IMR-90 (cell line): Measurements from ENCODE around the gene GCGR. TPM values are rescaled to one million over a fixed set of nuclear protein-coding genes. Genes with fewer than 3 reads are reported as not detected.

Source experiments
- ATAC-seq: fragments of 200-7000 bp; cut with Tn5 transposase; 2 replicates; pipeline ENCODE4 v1.9.1; 2020; ENCODE audit warnings: low read depth, mild to moderate bottlenecking, moderate library complexity
- BruUV-seq: library from RNA; stranded (reverse); fragments of 400-500 nt; replicated peaks from 2 replicates; lab custom pipeline; 2021; lab: Mats Ljungman, UMichigan
- CTCF ChIA-PET: fragments of 300-600 bp; formaldehyde crosslinking; extraction: SDS; loops from one replicate; lab custom pipeline; 2021; ENCODE audit warnings: antibody characterized with exemption; lab: Yijun Ruan, JAX
- POLR2A ChIA-PET: fragments of 300-600 bp; sonication (Branson Sonifier 250); formaldehyde crosslinking; loops from one replicate; lab custom pipeline; 2022; ENCODE audit warnings: antibody characterized with exemption; ENCODE audit not compliant: unreplicated experiment; lab: Charles Lee
- DNase-seq: peaks from one replicate; pipeline ENCODE4 v3.0.0; 2013
- H2AFZ ChIP-seq: replicated peaks from 2 replicates; pipeline ENCODE3; 2013; ENCODE audit warnings: low read length, mild to moderate bottlenecking; ENCODE audit not compliant: poor library complexity
- H2AK5ac ChIP-seq: 2 replicates; pipeline ENCODE4 v1.6.1; 2013; ENCODE audit warnings: low read depth, low read length, inconsistent platforms
- H2AK9ac ChIP-seq: replicated peaks from 2 replicates; pipeline ENCODE3; 2013; ENCODE audit warnings: mild to moderate bottlenecking, low read depth, low read length, moderate library complexity; ENCODE audit not compliant: poor library complexity
- H2BK120ac ChIP-seq: 2 replicates; pipeline ENCODE4 v1.6.1; 2013; ENCODE audit warnings: low read depth, low read length, inconsistent platforms
- H2BK15ac ChIP-seq: 3 replicates; pipeline ENCODE4 v1.6.1; 2013; ENCODE audit warnings: low read depth, low read length, inconsistent platforms
- H2BK20ac ChIP-seq: 2 replicates; pipeline ENCODE4 v1.6.1; 2013; ENCODE audit warnings: low read depth, mild to moderate bottlenecking, inconsistent platforms, low read length, moderate library complexity
- H2BK5ac ChIP-seq: 2 replicates; pipeline ENCODE4 v1.6.1; 2013; ENCODE audit warnings: mild to moderate bottlenecking, low read depth, low read length, inconsistent platforms; ENCODE audit not compliant: poor library complexity, severe bottlenecking
- H3K14ac ChIP-seq: replicated peaks from 2 replicates; pipeline ENCODE4 v1.6.1; 2013; ENCODE audit warnings: low read depth, low read length, inconsistent platforms
- H3K18ac ChIP-seq: 2 replicates; pipeline ENCODE4 v1.6.1; 2013; ENCODE audit warnings: low read depth, low read length, control low read depth
- H3K23ac ChIP-seq: 2 replicates; pipeline ENCODE4 v1.6.1; 2013; ENCODE audit warnings: low read depth, low read length, inconsistent platforms
- H3K27ac ChIP-seq: 2 replicates; pipeline ENCODE4 v1.5.1; 2013; ENCODE audit warnings: mild to moderate bottlenecking, control low read depth, low read length; ENCODE audit not compliant: insufficient read depth
- H3K27me3 ChIP-seq: 2 replicates; pipeline ENCODE4 v1.6.1; 2013; ENCODE audit warnings: low read length; ENCODE audit not compliant: control insufficient read depth, insufficient read depth
- H3K36me3 ChIP-seq: 2 replicates; pipeline ENCODE4 v1.6.1; 2013; ENCODE audit warnings: low read length, mixed read lengths; ENCODE audit not compliant: control insufficient read depth, insufficient read depth
- H3K4ac ChIP-seq: 2 replicates; pipeline ENCODE4 v1.6.1; 2013; ENCODE audit warnings: low read depth, low read length, inconsistent platforms
- H3K4me1 ChIP-seq: 2 replicates; pipeline ENCODE4 v1.6.1; 2013; ENCODE audit warnings: low read length, mixed read lengths; ENCODE audit not compliant: control insufficient read depth, insufficient read depth
- H3K4me2 ChIP-seq: 2 replicates; pipeline ENCODE4 v1.6.1; 2013; ENCODE audit warnings: low read depth, mild to moderate bottlenecking, control low read depth, low read length, moderate library complexity
- H3K4me3 ChIP-seq: 2 replicates; pipeline ENCODE4 v1.5.1; 2013; ENCODE audit warnings: low read depth, mild to moderate bottlenecking, control low read depth, low read length, moderate library complexity; ENCODE audit not compliant: insufficient read depth
- H3K56ac ChIP-seq: 2 replicates; pipeline ENCODE4 v1.6.1; 2013; ENCODE audit warnings: low read length, inconsistent platforms; ENCODE audit not compliant: insufficient read depth; ENCODE audit errors: extremely low read depth
- H3K79me1 ChIP-seq, 2 experiments: 2 replicates each; pipeline ENCODE4 v1.6.1; 2013; ENCODE audit warnings: low read length in 2 of 2, inconsistent platforms in 1 of 2, low read depth in 1 of 2
- H3K9ac ChIP-seq: 2 replicates; pipeline ENCODE4 v1.6.1; 2013; ENCODE audit warnings: low read depth, low read length, control low read depth
- H3K9me1 ChIP-seq: 2 replicates; pipeline ENCODE4 v1.6.1; 2013; ENCODE audit warnings: low read length, inconsistent platforms; ENCODE audit not compliant: insufficient read depth
- H3K9me3 ChIP-seq: 2 replicates; pipeline ENCODE4 v1.6.1; 2013; ENCODE audit warnings: low read length; ENCODE audit not compliant: control insufficient read depth, insufficient read depth
- H4K20me1 ChIP-seq: 2 replicates; pipeline ENCODE4 v1.6.1; 2013; ENCODE audit warnings: low read length, inconsistent platforms; ENCODE audit not compliant: insufficient read depth
- H4K5ac ChIP-seq: 2 replicates; pipeline ENCODE4 v1.6.1; 2013; ENCODE audit warnings: mild to moderate bottlenecking, low read depth, low read length, control low read depth
- H4K8ac ChIP-seq, 2 experiments: 2 replicates each; pipeline ENCODE4 v1.6.1; 2013; ENCODE audit warnings: low read depth in 2 of 2, low read length in 2 of 2, control low read depth in 1 of 2, inconsistent platforms in 1 of 2
- H4K91ac ChIP-seq: 2 replicates; pipeline ENCODE4 v1.6.1; 2013; ENCODE audit warnings: low read depth, low read length, inconsistent platforms; ENCODE audit not compliant: insufficient read depth
- MAFK ChIP-seq: IDR thresholded peaks from 2 replicates; pipeline ENCODE4 v1.6.1; 2012; ENCODE audit warnings: low read depth, low read length, improper control_type of control experiment
- WGBS, 2 experiments: methylation state at CpG; one replicate each; pipeline versions ENCODE4 v1.1.5 to v1.1.7; 2013; ENCODE audit warnings: missing lambda C conversion rate in 2 of 2; ENCODE audit not compliant: insufficient read length in 1 of 2; ENCODE audit errors: extremely low coverage in 2 of 2; 5-methylcytosine and 5-hydroxymethylcytosine counted together
- dilution Hi-C: fragments of 300-500 bp; cut with HindIII; formaldehyde crosslinking; loops from one replicate; pipeline ENCODE4 v1.14.3; 2018; ENCODE audit warnings: low sequenced_read_pairs; ENCODE audit not compliant: unreplicated experiment
- in situ Hi-C: fragments of 300-500 bp; cut with MboI; formaldehyde crosslinking; loops from 3 replicates; pipeline ENCODE4 v1.14.3; 2019; ENCODE audit warnings: low sequenced_read_pairs, inconsistent platforms, mixed read lengths
- intact Hi-C: fragments of 100-400 bp; cut with micrococcal nuclease; formaldehyde crosslinking; loops from 2 replicates; pipeline ENCODE4 v1.10.0; 2022
- polyA plus RNA-seq, 3 experiments: library from polyadenylated mRNA; depleted of rRNA; stranded (reverse); fragments of >200 nt; gene quantifications; 2 replicates each; pipeline ENCODE4 v1.2.3, GENCODE V29; 2012; ENCODE audit warnings: low replicate concordance in 1 of 3
- total RNA-seq: library from RNA; depleted of rRNA; stranded (reverse); fragments of >200 nt; gene quantifications from 2 replicates; pipeline ENCODE4 v1.2.3, GENCODE V29; 2012

The GCGR gene
- total and polyA plus RNA-seq, 2 of the 4 experiments (the other 2 are of a cell fraction) = not detected

- H3K36me3 ChIP-seq = peaks cover 73% of the 10 kb centered on the region
Observed at GRCh38 chr17:81849457-81849856, 45.5 kb downstream of the GCGR start.

More at GRCh38 chr17:81849457-81849856, 45.5 kb downstream of the GCGR start:
- Histone ChIP-seq H2BK120ac (no peak overlapping the region), H3K56ac (no peak overlapping the region), H3K9me3 (no peaks in the 10 kb centered on the region), H2BK15ac (no peak overlapping the region), H4K8ac (no peak overlapping the region), H2AFZ (no peak overlapping the region), H3K27me3 (no peaks in the 10 kb centered on the region), H4K20me1 (peaks cover 56% of the 10 kb centered on the region), H3K9ac (no peak overlapping the region), H3K23ac (no peak overlapping the region), H2AK5ac (no peak overlapping the region), H2AK9ac (no peak overlapping the region), H3K4me1 (no peaks in the 10 kb centered on the region), H3K18ac (no peak overlapping the region), H2BK5ac (no peak overlapping the region), H2BK20ac (no peak overlapping the region), H3K14ac (no peak overlapping the region), H4K5ac (no peak overlapping the region), H3K9me1 (0 out of 2 replicates have a peak, but pooled peaks cover 3% of the 10 kb centered on the region), H3K4me3 (no peak overlapping the region), H3K27ac (no peak overlapping the region), H3K79me1 (peaks cover 8 to 73% of the 10 kb centered on the region in 2 experiments), H3K4ac (no peak overlapping the region), H3K4me2 (no peak overlapping the region), H4K91ac (no peak overlapping the region)
- CTCF ChIA-PET = no interaction called here
- WGBS, 2 experiments = no CpG with 5 or more reads among the region's 12 CpGs
- dilution Hi-C loops = no loop called here
- TF ChIP-seq MAFK = no peak
- in situ Hi-C loops = no loop called here
- no peak for DNase-seq
- intact Hi-C loops = no loop called here
- POLR2A ChIA-PET = no interaction called here
- no TSS peak for BruUV-seq
- no peak for ATAC-seq
